Left lung (tissue), 10 donors: ENCODE results near the gene PTX3. TPM values are rescaled to one million over a fixed set of nuclear protein-coding genes. Genes with fewer than 3 reads are reported as not detected.

Source experiments
- ATAC-seq: fragments of 200-7000 bp; cut with Tn5 transposase; one replicate; pipeline ENCODE4 v1.9.1; 2020; ENCODE audit warnings: moderate library complexity
- DNase-seq, 4 donors: peaks; one replicate each; pipeline ENCODE4 v3.0.0-alpha.2; 2013 to 2020
- H3K27ac ChIP-seq, 2 donors: fragments of 200-600 bp; sonication (generic) in 1 of 2; one replicate each; pipeline versions ENCODE4 v1.5.0 to v1.8.0; 2020 to 2021
- H3K27me3 ChIP-seq, 2 donors: fragments of 200-600 bp; sonication (generic) in 1 of 2; one replicate each; pipeline versions ENCODE4 v1.5.0 to v1.8.0; 2020 to 2021
- H3K36me3 ChIP-seq, 2 donors: fragments of 200-600 bp; sonication (generic) in 1 of 2; one replicate each; pipeline versions ENCODE4 v1.5.0 to v1.8.0; 2020 to 2021
- H3K4me1 ChIP-seq, 2 donors: fragments of 200-600 bp; one replicate each; pipeline ENCODE4 v1.8.0; 2021
- H3K4me3 ChIP-seq, 2 donors: fragments of 200-600 bp; sonication (generic) in 1 of 2; one replicate each; pipeline versions ENCODE4 v1.5.0 to v1.8.0; 2020 to 2021; ENCODE audit warnings: mild to moderate bottlenecking in 1 of 2
- H3K9me3 ChIP-seq, 2 donors: fragments of 200-600 bp; sonication (generic) in 1 of 2; one replicate each; pipeline versions ENCODE4 v1.5.0 to v1.8.0; 2020 to 2021
- CTCF ChIP-seq, 2 donors: fragments of 200-600 bp; sonication (generic) in 1 of 2; IDR thresholded peaks; one replicate each; pipeline versions ENCODE4 v1.5.0 to v1.8.0; 2021; ENCODE audit warnings: antibody characterized with exemption in 2 of 2
- intact Hi-C, 2 donors: fragments of 100-400 bp; cut with DNase I; formaldehyde crosslinking; loops; one replicate each; pipeline versions ENCODE4 v1.11.2 to v1.14.2; 2022
- polyA plus RNA-seq, 6 donors: library from polyadenylated mRNA; unstranded; fragments of 120-200 nt; gene quantifications; one replicate each; pipeline ENCODE4 v1.2.1, GENCODE V29; 2013; ENCODE audit not compliant: insufficient read length in 6 of 6
- total RNA-seq, 2 donors: library from RNA; stranded (reverse); fragmentation: NEBNext Ultra II Directional; extraction: Animal tissue kit (Norgen Biotek cat#: 25700); gene quantifications; one replicate each; pipeline ENCODE4 v1.2.1, GENCODE V29; 2021
- donor health status: DM: no; HTN: yes; CAD: no.
- donor health status: DM: no; HTN: no; CAD: no.

The PTX3 gene
- total and polyA plus RNA-seq, 8 donors: 5.6 to 93.7 (median 32.3) TPM

GRCh38 chr3:157475921-157476414 lies 39.3 kb downstream of the PTX3 start:
- Histone ChIP-seq H3K9me3 (no peaks in the 10 kb centered on the region), H3K36me3 (no peaks in the 10 kb centered on the region), H3K4me1 (no peaks in the 10 kb centered on the region), H3K27me3 (no peaks in the 10 kb centered on the region), H3K4me3 (no peak overlapping the region), H3K27ac (no peak overlapping the region)
- DNase-seq: no peak
- ATAC-seq: no peak
- TF ChIP-seq CTCF (IDR thresholded peaks at IDR 0.05): no peak
- intact Hi-C loops: no loop called here

- intact Hi-C loops: no loop called here
- no peak overlapping the region for H3K4me3 ChIP-seq
- no peak for TF ChIP-seq CTCF (IDR thresholded peaks at IDR 0.05)
- no peaks in the 10 kb centered on the region for H3K9me3 ChIP-seq
- H3K4me1 ChIP-seq: no peaks in the 10 kb centered on the region
- H3K27ac ChIP-seq: no peak overlapping the region
- DNase-seq (no peak), ATAC-seq (no peak)
- H3K36me3 ChIP-seq: no peaks in the 10 kb centered on the region
- no peaks in the 10 kb centered on the region for H3K27me3 ChIP-seq
Observed at GRCh38 chr3:157477441-157477840, 40.8 kb downstream of the PTX3 start.

- TF ChIP-seq CTCF (IDR thresholded peaks at IDR 0.05): no peak
- no peak for ATAC-seq
- Histone ChIP-seq H3K36me3 (no peaks in the 10 kb centered on the region), H3K4me1 (no peaks in the 10 kb centered on the region), H3K27me3 (no peaks in the 10 kb centered on the region), H3K27ac (no peak overlapping the region), H3K9me3 (no peaks in the 10 kb centered on the region), H3K4me3 (no peak overlapping the region)
- intact Hi-C loops: no loop called here
- DNase-seq: no peak
Observed at GRCh38 chr3:157479464-157480243, 43.0 kb downstream of the PTX3 start.

- Histone ChIP-seq H3K9me3 (no peaks in the 10 kb centered on the region), H3K4me3 (no peak overlapping the region), H3K36me3 (no peaks in the 10 kb centered on the region), H3K4me1 (peaks cover 0 to 22% of the 10 kb centered on the region in 2 donors), H3K27ac (no peak overlapping the region), H3K27me3 (no peaks in the 10 kb centered on the region)
- ATAC-seq: no peak
- no peak for TF ChIP-seq CTCF (IDR thresholded peaks at IDR 0.05)
- DNase-seq: no peak
- intact Hi-C loops: no loop called here
Observed at GRCh38 chr3:157487339-157487738, 50.7 kb downstream of the PTX3 start.

- H3K4me1 ChIP-seq: peaks cover 0 to 22% of the 10 kb centered on the region in 2 donors
- H3K27me3 ChIP-seq: no peaks in the 10 kb centered on the region
- H3K27ac ChIP-seq: no peak overlapping the region
- no peak for TF ChIP-seq CTCF (IDR thresholded peaks at IDR 0.05)
- no peaks in the 10 kb centered on the region for H3K36me3 ChIP-seq
- intact Hi-C loops: no loop called here
- H3K9me3 ChIP-seq: no peaks in the 10 kb centered on the region
- DNase-seq (no peak), ATAC-seq (no peak)
- H3K4me3 ChIP-seq: no peak overlapping the region
Observed at GRCh38 chr3:157488144-157488543, 51.5 kb downstream of the PTX3 start.
